ENCODE data around the gene MAML1.
A peak's percentile ranks its signal among the peaks of the same experiment; 100 is the strongest.
"Not testable (repeated sequence)": the region's sequence is repeated elsewhere in the genome, so short reads cannot be mapped to it uniquely, and the experiment has no call there.

MAML1 gene

GRCh38 chr5:179732918-179733771 is 523 bp downstream of the MAML1 start:
- DNase-seq (ENCODE audit: low read depth), result peak; percentile 3

- DNase-seq (ENCODE audit: low read depth), result no peak
Measured at GRCh38 chr5:179733772-179734126, 1.1 kb downstream of the MAML1 start.

- DNase-seq (ENCODE audit: low read depth), result no peak
Measured at GRCh38 chr5:179734536-179735164, 2.0 kb downstream of the MAML1 start.

GRCh38 chr5:179738742-179739141 is 6.1 kb downstream of the MAML1 start:
- no peak for DNase-seq (ENCODE audit: low read depth)

GRCh38 chr5:179744106-179744505 is 11.5 kb downstream of the MAML1 start:
- DNase-seq (ENCODE audit: low read depth), result not testable (repeated sequence)

GRCh38 chr5:179746872-179747271 is 14.2 kb downstream of the MAML1 start:
- DNase-seq (ENCODE audit: low read depth), result no peak

- no peak for DNase-seq (ENCODE audit: low read depth)
Measured at GRCh38 chr5:179747811-179748210, 15.2 kb downstream of the MAML1 start.

GRCh38 chr5:179749857-179750508 is 17.4 kb downstream of the MAML1 start:
- DNase-seq (ENCODE audit: low read depth), result no peak

GRCh38 chr5:179753971-179754370 is 21.3 kb downstream of the MAML1 start:
- no peak for DNase-seq (ENCODE audit: low read depth)

- no peak for DNase-seq (ENCODE audit: low read depth)
Measured at GRCh38 chr5:179755022-179755421, 22.4 kb downstream of the MAML1 start.

GRCh38 chr5:179758955-179759354 is 26.3 kb downstream of the MAML1 start:
- DNase-seq (ENCODE audit: low read depth), result no peak

- DNase-seq (ENCODE audit: low read depth), result no peak
Measured at GRCh38 chr5:179759581-179760551, 27.2 kb downstream of the MAML1 start.

GRCh38 chr5:179762079-179762780 is 29.6 kb downstream of the MAML1 start:
- DNase-seq (ENCODE audit: low read depth), result no peak

- DNase-seq (ENCODE audit: low read depth), result no peak
Measured at GRCh38 chr5:179762781-179763176, 30.2 kb downstream of the MAML1 start.

GRCh38 chr5:179763215-179763945 is 30.8 kb downstream of the MAML1 start:
- peak; percentile 18 for DNase-seq (ENCODE audit: low read depth)

GRCh38 chr5:179764056-179764455 is 31.4 kb downstream of the MAML1 start:
- DNase-seq (ENCODE audit: low read depth), result no peak

GRCh38 chr5:179765400-179765799 is 32.8 kb downstream of the MAML1 start:
- no peak for DNase-seq (ENCODE audit: low read depth)

GRCh38 chr5:179766021-179766725 is 33.6 kb downstream of the MAML1 start:
- no peak for DNase-seq (ENCODE audit: low read depth)

- no peak for DNase-seq (ENCODE audit: low read depth)
Measured at GRCh38 chr5:179766726-179767455, 34.3 kb downstream of the MAML1 start.

All from T-helper 22 cell (primary cell).